ENCODE data around the gene MSS51.

Gene MSS51

GRCh38 chr10:73406846-73407245 is 26.5 kb downstream of the MSS51 start:
- Histone ChIP-seq H2AK5ac (ENCODE audit: low read length) (no peak overlapping the region), H2BK120ac (ENCODE audit: insufficient read depth, low read length, poor library complexity) (no peak overlapping the region), H3K79me1 (ENCODE audit: low read length) (no peaks in the 10 kb centered on the region), H3K4me3 (ENCODE audit: low read depth, low read length) (no peak overlapping the region), H2BK12ac (ENCODE audit: low read length) (no peak overlapping the region), H3K79me2 (ENCODE audit: control insufficient read depth, insufficient read depth, low read length, poor library complexity) (no peaks in the 10 kb centered on the region), H3K27me3 (ENCODE audit: insufficient read depth, low read length) (no peaks in the 10 kb centered on the region), H2AFZ (ENCODE audit: insufficient read depth, low read length, poor library complexity) (no peak overlapping the region), H4K91ac (ENCODE audit: low read depth, low read length) (no peak overlapping the region), H3K4ac (ENCODE audit: low read depth, low read length) (no peak overlapping the region), H3K18ac (ENCODE audit: low read length) (no peak overlapping the region), H4K12ac (ENCODE audit: low read depth, low read length) (no peak overlapping the region), H4K8ac (ENCODE audit: low read depth, low read length) (no peak overlapping the region), H3K14ac (ENCODE audit: low read length) (no peak overlapping the region), H3K27ac (ENCODE audit: low read depth, low read length) (no peak overlapping the region), H3K4me1 (ENCODE audit: control insufficient read depth in 1 of 2, insufficient read depth in 2 of 2, low read length in 2 of 2) (no peaks in the 10 kb centered on the region), H3K36me3 (ENCODE audit: control insufficient read depth in 1 of 2, insufficient read depth in 2 of 2, low read length in 2 of 2) (no peaks in the 10 kb centered on the region), H2BK5ac (ENCODE audit: low read depth, low read length, poor library complexity) (no peak overlapping the region), H3K9me3 (ENCODE audit: insufficient read depth, low read depth, low read length) (no peaks in the 10 kb centered on the region), H3K9ac (ENCODE audit: low read length) (no peak overlapping the region), H3K23ac (ENCODE audit: low read length) (no peak overlapping the region), H3K4me2 (ENCODE audit: low read length) (no peak overlapping the region)
- DNase-seq: peak; percentile 60 to 72
- 100% methylated on average over 1 of the region's 5 CpGs for WGBS (ENCODE audit: extremely low coverage, insufficient coverage, insufficient read length)

- Histone ChIP-seq H3K14ac (ENCODE audit: low read length) (no peak overlapping the region), H2BK120ac (ENCODE audit: insufficient read depth, low read length, poor library complexity) (no peak overlapping the region), H2BK5ac (ENCODE audit: low read depth, low read length, poor library complexity) (no peak overlapping the region), H3K27me3 (ENCODE audit: insufficient read depth, low read length) (no peaks in the 10 kb centered on the region), H4K91ac (ENCODE audit: low read depth, low read length) (no peak overlapping the region), H3K27ac (ENCODE audit: low read depth, low read length) (no peak overlapping the region), H3K4ac (ENCODE audit: low read depth, low read length) (no peak overlapping the region), H3K18ac (ENCODE audit: low read length) (no peak overlapping the region), H3K9me3 (ENCODE audit: insufficient read depth, low read depth, low read length) (no peaks in the 10 kb centered on the region), H3K23ac (ENCODE audit: low read length) (no peak overlapping the region), H2BK12ac (ENCODE audit: low read length) (no peak overlapping the region), H3K79me1 (ENCODE audit: low read length) (no peaks in the 10 kb centered on the region), H4K8ac (ENCODE audit: low read depth, low read length) (no peak overlapping the region), H3K4me3 (ENCODE audit: low read depth, low read length) (no peak overlapping the region), H4K12ac (ENCODE audit: low read depth, low read length) (no peak overlapping the region), H3K4me2 (ENCODE audit: low read length) (no peak overlapping the region), H3K4me1 (ENCODE audit: control insufficient read depth in 1 of 2, insufficient read depth in 2 of 2, low read length in 2 of 2) (no peaks in the 10 kb centered on the region), H3K9ac (ENCODE audit: low read length) (no peak overlapping the region), H2AFZ (ENCODE audit: insufficient read depth, low read length, poor library complexity) (no peak overlapping the region), H3K36me3 (ENCODE audit: control insufficient read depth in 1 of 2, insufficient read depth in 2 of 2, low read length in 2 of 2) (no peaks in the 10 kb centered on the region), H2AK5ac (ENCODE audit: low read length) (no peak overlapping the region), H3K79me2 (ENCODE audit: control insufficient read depth, insufficient read depth, low read length, poor library complexity) (no peaks in the 10 kb centered on the region)
- no peak for DNase-seq
- WGBS (ENCODE audit: extremely low coverage, insufficient coverage, insufficient read length): no CpG with 5 or more reads among the region's 3 CpGs
Measured at GRCh38 chr10:73405556-73405955, 27.8 kb downstream of the MSS51 start.

GRCh38 chr10:73404690-73405089 is 28.7 kb downstream of the MSS51 start:
- no CpG with 5 or more reads among the region's 9 CpGs for WGBS (ENCODE audit: extremely low coverage, insufficient coverage, insufficient read length)
- no peak overlapping the region for H4K91ac ChIP-seq (ENCODE audit: low read depth, low read length)
- H3K4me1 ChIP-seq (ENCODE audit: control insufficient read depth in 1 of 2, insufficient read depth in 2 of 2, low read length in 2 of 2): no peaks in the 10 kb centered on the region
- H3K27me3 ChIP-seq (ENCODE audit: insufficient read depth, low read length): no peaks in the 10 kb centered on the region
- no peaks in the 10 kb centered on the region for H3K9me3 ChIP-seq (ENCODE audit: insufficient read depth, low read depth, low read length)
- H3K4me3 ChIP-seq (ENCODE audit: low read depth, low read length): no peak overlapping the region
- no peak overlapping the region for H2BK120ac ChIP-seq (ENCODE audit: insufficient read depth, low read length, poor library complexity)
- no peak overlapping the region for H3K4ac ChIP-seq (ENCODE audit: low read depth, low read length)
- H2AK5ac ChIP-seq (ENCODE audit: low read length): no peak overlapping the region
- DNase-seq: no peak
- no peak overlapping the region for H4K8ac ChIP-seq (ENCODE audit: low read depth, low read length)
- H3K14ac ChIP-seq (ENCODE audit: low read length): no peak overlapping the region
- H3K18ac ChIP-seq (ENCODE audit: low read length): no peak overlapping the region
- no peak overlapping the region for H3K23ac ChIP-seq (ENCODE audit: low read length)
- H3K4me2 ChIP-seq (ENCODE audit: low read length): no peak overlapping the region
- H3K79me2 ChIP-seq (ENCODE audit: control insufficient read depth, insufficient read depth, low read length, poor library complexity): no peaks in the 10 kb centered on the region
- no peaks in the 10 kb centered on the region for H3K79me1 ChIP-seq (ENCODE audit: low read length)
- H2BK12ac ChIP-seq (ENCODE audit: low read length): no peak overlapping the region
- H2AFZ ChIP-seq (ENCODE audit: insufficient read depth, low read length, poor library complexity): no peak overlapping the region
- H3K9ac ChIP-seq (ENCODE audit: low read length): no peak overlapping the region
- no peak overlapping the region for H3K27ac ChIP-seq (ENCODE audit: low read depth, low read length)
- no peak overlapping the region for H2BK5ac ChIP-seq (ENCODE audit: low read depth, low read length, poor library complexity)
- no peak overlapping the region for H4K12ac ChIP-seq (ENCODE audit: low read depth, low read length)
- H3K36me3 ChIP-seq (ENCODE audit: control insufficient read depth in 1 of 2, insufficient read depth in 2 of 2, low read length in 2 of 2): no peaks in the 10 kb centered on the region

GRCh38 chr10:73401636-73402035 is 31.7 kb downstream of the MSS51 start:
- H3K79me1 ChIP-seq (ENCODE audit: low read length): no peaks in the 10 kb centered on the region
- H2BK5ac ChIP-seq (ENCODE audit: low read depth, low read length, poor library complexity): no peak overlapping the region
- H3K4me3 ChIP-seq (ENCODE audit: low read depth, low read length): no peak overlapping the region
- H3K4me2 ChIP-seq (ENCODE audit: low read length): no peak overlapping the region
- no peak overlapping the region for H4K12ac ChIP-seq (ENCODE audit: low read depth, low read length)
- H2AK5ac ChIP-seq (ENCODE audit: low read length): no peak overlapping the region
- no CpG with 5 or more reads among the region's 6 CpGs for WGBS (ENCODE audit: extremely low coverage, insufficient coverage, insufficient read length)
- H2AFZ ChIP-seq (ENCODE audit: insufficient read depth, low read length, poor library complexity): no peak overlapping the region
- no peak overlapping the region for H4K91ac ChIP-seq (ENCODE audit: low read depth, low read length)
- no peak overlapping the region for H3K23ac ChIP-seq (ENCODE audit: low read length)
- no peak overlapping the region for H3K4ac ChIP-seq (ENCODE audit: low read depth, low read length)
- no peak overlapping the region for H3K18ac ChIP-seq (ENCODE audit: low read length)
- H3K79me2 ChIP-seq (ENCODE audit: control insufficient read depth, insufficient read depth, low read length, poor library complexity): no peaks in the 10 kb centered on the region
- no peak overlapping the region for H2BK12ac ChIP-seq (ENCODE audit: low read length)
- DNase-seq: no peak
- no peak overlapping the region for H3K14ac ChIP-seq (ENCODE audit: low read length)
- H3K9me3 ChIP-seq (ENCODE audit: insufficient read depth, low read depth, low read length): no peaks in the 10 kb centered on the region
- H2BK120ac ChIP-seq (ENCODE audit: insufficient read depth, low read length, poor library complexity): no peak overlapping the region
- no peaks in the 10 kb centered on the region for H3K4me1 ChIP-seq (ENCODE audit: control insufficient read depth in 1 of 2, insufficient read depth in 2 of 2, low read length in 2 of 2)
- H3K27ac ChIP-seq (ENCODE audit: low read depth, low read length): no peak overlapping the region
- no peak overlapping the region for H3K9ac ChIP-seq (ENCODE audit: low read length)
- H3K36me3 ChIP-seq (ENCODE audit: control insufficient read depth in 1 of 2, insufficient read depth in 2 of 2, low read length in 2 of 2): peaks cover 5 to 8% of the 10 kb centered on the region in 2 experiments
- H4K8ac ChIP-seq (ENCODE audit: low read depth, low read length): no peak overlapping the region
- H3K27me3 ChIP-seq (ENCODE audit: insufficient read depth, low read length): no peaks in the 10 kb centered on the region

All from trophoblast cell (in vitro differentiated cells and primary cell).